ENCODE data around the gene ENTPD6.
"Not testable (repeated sequence)": the region's sequence is repeated elsewhere in the genome, so short reads cannot be mapped to it uniquely, and the experiment has no call there.

Gene ENTPD6

GRCh38 chr20:25257130-25257529 lies 61.6 kb downstream of the ENTPD6 start:
- no peak for DNase-seq (ENCODE audit: low spot score)

- no peak for DNase-seq (ENCODE audit: low spot score)
Measured at GRCh38 chr20:25257756-25258475, 62.4 kb downstream of the ENTPD6 start.

GRCh38 chr20:25258476-25258805 lies 62.9 kb downstream of the ENTPD6 start:
- no peak for DNase-seq (ENCODE audit: low spot score)

GRCh38 chr20:25258828-25259227 lies 63.3 kb downstream of the ENTPD6 start:
- DNase-seq (ENCODE audit: low spot score): no peak

GRCh38 chr20:25259358-25259757 lies 63.8 kb downstream of the ENTPD6 start:
- DNase-seq (ENCODE audit: low spot score): no peak

- no peak for DNase-seq (ENCODE audit: low spot score)
Measured at GRCh38 chr20:25259788-25260254, 64.3 kb downstream of the ENTPD6 start.

GRCh38 chr20:25260770-25261437 lies 65.4 kb downstream of the ENTPD6 start:
- not testable (repeated sequence) for DNase-seq (ENCODE audit: low spot score)

- DNase-seq (ENCODE audit: low spot score): no peak
Measured at GRCh38 chr20:25269057-25269832, 73.7 kb downstream of the ENTPD6 start.

- no peak for DNase-seq (ENCODE audit: low spot score)
Measured at GRCh38 chr20:25269833-25270170, 74.3 kb downstream of the ENTPD6 start.

GRCh38 chr20:25270829-25271251 lies 75.3 kb downstream of the ENTPD6 start:
- no peak for DNase-seq (ENCODE audit: low spot score)

- no peak for DNase-seq (ENCODE audit: low spot score)
Measured at GRCh38 chr20:25271486-25272222, 76.1 kb downstream of the ENTPD6 start.

GRCh38 chr20:25272223-25273000 lies 76.9 kb downstream of the ENTPD6 start:
- no peak for DNase-seq (ENCODE audit: low spot score)

GRCh38 chr20:25273046-25273445 lies 77.5 kb downstream of the ENTPD6 start:
- DNase-seq (ENCODE audit: low spot score): no peak

GRCh38 chr20:25273541-25274358 lies 78.2 kb downstream of the ENTPD6 start:
- no peak for DNase-seq (ENCODE audit: low spot score)

- no peak for DNase-seq (ENCODE audit: low spot score)
Measured at GRCh38 chr20:25274481-25274880, 79.0 kb downstream of the ENTPD6 start.

GRCh38 chr20:25274891-25275812 lies 79.6 kb downstream of the ENTPD6 start:
- DNase-seq (ENCODE audit: low spot score): no peak

- DNase-seq (ENCODE audit: low spot score): no peak
Measured at GRCh38 chr20:25275813-25276532, 80.5 kb downstream of the ENTPD6 start.

Data from HuH-7 (cell line).